ENCODE results near the gene DPP8.

DNA sequence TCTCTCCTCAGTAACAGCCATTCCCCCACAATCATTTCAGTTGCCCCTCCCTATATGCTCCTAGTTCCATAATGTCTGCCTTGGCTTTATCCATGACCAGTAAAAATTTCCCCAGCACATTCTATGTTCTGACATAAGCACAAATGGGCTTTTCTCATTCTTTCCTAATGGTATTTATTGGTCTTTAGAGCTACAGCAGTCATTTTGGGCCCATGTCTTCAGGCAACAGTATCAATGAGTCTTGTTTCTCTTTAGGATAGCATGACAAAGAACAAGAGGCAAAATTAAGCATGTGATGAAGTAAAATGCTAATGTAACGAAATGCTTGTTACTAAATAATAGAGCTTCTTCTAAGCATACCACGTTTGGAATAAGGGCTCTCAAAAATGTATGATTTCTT, 8.2 kb downstream of the DPP8 start:
- TF ChIP-seq, protein P1, sequence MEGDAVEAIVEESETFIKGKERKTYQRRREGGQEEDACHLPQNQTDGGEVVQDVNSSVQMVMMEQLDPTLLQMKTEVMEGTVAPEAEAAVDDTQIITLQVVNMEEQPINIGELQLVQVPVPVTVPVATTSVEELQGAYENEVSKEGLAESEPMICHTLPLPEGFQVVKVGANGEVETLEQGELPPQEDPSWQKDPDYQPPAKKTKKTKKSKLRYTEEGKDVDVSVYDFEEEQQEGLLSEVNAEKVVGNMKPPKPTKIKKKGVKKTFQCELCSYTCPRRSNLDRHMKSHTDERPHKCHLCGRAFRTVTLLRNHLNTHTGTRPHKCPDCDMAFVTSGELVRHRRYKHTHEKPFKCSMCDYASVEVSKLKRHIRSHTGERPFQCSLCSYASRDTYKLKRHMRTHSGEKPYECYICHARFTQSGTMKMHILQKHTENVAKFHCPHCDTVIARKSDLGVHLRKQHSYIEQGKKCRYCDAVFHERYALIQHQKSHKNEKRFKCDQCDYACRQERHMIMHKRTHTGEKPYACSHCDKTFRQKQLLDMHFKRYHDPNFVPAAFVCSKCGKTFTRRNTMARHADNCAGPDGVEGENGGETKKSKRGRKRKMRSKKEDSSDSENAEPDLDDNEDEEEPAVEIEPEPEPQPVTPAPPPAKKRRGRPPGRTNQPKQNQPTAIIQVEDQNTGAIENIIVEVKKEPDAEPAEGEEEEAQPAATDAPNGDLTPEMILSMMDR (IDR thresholded peaks at IDR 0.05): no peak
- no peak for TF ChIP-seq EZH2 (IDR thresholded peaks at IDR 0.05; ENCODE audit: borderline replicate concordance, insufficient read depth, low read depth, low read length, poor library complexity, severe bottlenecking)

Measured in B cell (primary cell).